B cell (primary cell): ENCODE measurements around the gene PTGER2. TPM values are rescaled to one million over a fixed set of nuclear protein-coding genes. Genes with fewer than 3 reads are reported as not detected.

Source experiments
- ATAC-seq: fragments of 200-7000 bp; cut with Tn5 transposase; one replicate; pipeline ENCODE4 v1.10.0; 2021; ENCODE audit warnings: low read depth, mild to moderate bottlenecking, moderate number of reproducible peaks, moderate library complexity
- CTCF ChIA-PET: fragments of 350-600 bp; sonication (Branson Sonifier 250); formaldehyde crosslinking; loops from one replicate; lab custom pipeline; 2021; ENCODE audit warnings: antibody characterized with exemption, inconsistent platforms; lab: Charles Lee
- POLR2A ChIA-PET: fragments of 350-600 bp; sonication (Branson Sonifier 250); formaldehyde crosslinking; loops from one replicate; lab custom pipeline; 2021; ENCODE audit warnings: antibody characterized with exemption; lab: Charles Lee
- DNase-seq: peaks from one replicate; pipeline ENCODE4 v3.0.0; 2013
- H2AFZ ChIP-seq: 2 replicates; pipeline ENCODE4 v1.6.1; 2012; ENCODE audit warnings: mild to moderate bottlenecking, low read depth, low read length; ENCODE audit not compliant: insufficient read depth, poor library complexity, severe bottlenecking
- H3K27ac ChIP-seq, 2 donors: 1 replicate in 1 of 2; 2 replicates in 1 of 2; pipeline ENCODE4 v1.5.1; 2012 to 2013; ENCODE audit warnings: low read length in 2 of 2, mild to moderate bottlenecking in 2 of 2, moderate library complexity in 1 of 2
- H3K27me3 ChIP-seq, 4 experiments: fragments of 200-600 bp in 1 of 4; sonication (generic) in 1 of 4; replicated peaks in 1 of 4; 1 replicate in 2 of 4; 2 replicates in 2 of 4; pipeline versions ENCODE4 v1.6.1 to v1.7.0; 2013 to 2016; ENCODE audit warnings: low read length in 3 of 4, mild to moderate bottlenecking in 2 of 4, mixed read lengths in 1 of 4, moderate library complexity in 1 of 4; ENCODE audit not compliant: insufficient read depth in 4 of 4, control insufficient read depth in 3 of 4; ENCODE audit errors: control extremely low read depth in 1 of 4
- H3K36me3 ChIP-seq, 2 experiments: replicated peaks in 1 of 2; 1 replicate in 1 of 2; 2 replicates in 1 of 2; pipeline versions ENCODE4 v1.6.1 to v1.7.1; 2013; ENCODE audit warnings: low read length in 1 of 2; ENCODE audit not compliant: insufficient read depth in 2 of 2, control insufficient read depth in 1 of 2; ENCODE audit errors: control extremely low read depth in 1 of 2, extremely low read depth in 1 of 2
- H3K4me1 ChIP-seq, 2 donors: fragments of 200-600 bp in 1 of 2; sonication (generic) in 1 of 2; 1 replicate in 1 of 2; 2 replicates in 1 of 2; pipeline versions ENCODE4 v1.5.1 to v1.6.1; 2013 to 2017; ENCODE audit warnings: low read length in 2 of 2; ENCODE audit not compliant: control insufficient read depth in 2 of 2, insufficient read depth in 2 of 2
- H3K4me2 ChIP-seq: replicated peaks from 2 replicates; pipeline ENCODE3; 2012; ENCODE audit warnings: mild to moderate bottlenecking, low read depth, low read length; ENCODE audit not compliant: poor library complexity, severe bottlenecking
- H3K4me3 ChIP-seq, 5 experiments: fragments of 200-600 bp in 1 of 5; sonication (generic) in 1 of 5; 1 replicate in 3 of 5; 2 replicates in 2 of 5; pipeline versions ENCODE4 v1.5.1 to v1.7.0; 2011 to 2016; ENCODE audit warnings: low read length in 4 of 5, mild to moderate bottlenecking in 4 of 5, low read depth in 2 of 5, control low read depth in 1 of 5, moderate library complexity in 1 of 5; ENCODE audit not compliant: insufficient read depth in 1 of 5; ENCODE audit errors: control extremely low read depth in 1 of 5, extremely low read depth in 1 of 5
- H3K79me2 ChIP-seq: fragments of 200-600 bp; sonication (generic); one replicate; pipeline ENCODE4 v1.6.0; 2016; ENCODE audit warnings: low read length; ENCODE audit not compliant: control insufficient read depth, insufficient read depth
- H3K9ac ChIP-seq: fragments of 200-600 bp; sonication (generic); 2 replicates; pipeline ENCODE4 v1.6.1; 2017; ENCODE audit warnings: mild to moderate bottlenecking, low read length, moderate library complexity
- H3K9me3 ChIP-seq, 3 donors: one replicate each; pipeline versions ENCODE4 v1.6.1 to v1.7.1; 2013; ENCODE audit warnings: low read length in 2 of 3; ENCODE audit not compliant: control insufficient read depth in 2 of 3, insufficient read depth in 1 of 3; ENCODE audit errors: control extremely low read depth in 1 of 3
- H4K20me1 ChIP-seq: 2 replicates; pipeline ENCODE4 v1.6.0; 2012; ENCODE audit warnings: mild to moderate bottlenecking, low read length; ENCODE audit not compliant: insufficient read depth, control insufficient read depth, poor library complexity, severe bottlenecking
- H3K27ac Mint-ChIP-seq: one replicate; pipeline ENCODE4 v1.8.0; 2021; ENCODE audit warnings: mixed read lengths
- H3K27me3 Mint-ChIP-seq: one replicate; pipeline ENCODE4 v1.8.0; 2021; ENCODE audit warnings: mixed read lengths
- H3K4me1 Mint-ChIP-seq: one replicate; pipeline ENCODE4 v1.8.0; 2021; ENCODE audit warnings: mixed read lengths
- H3K4me3 Mint-ChIP-seq: one replicate; pipeline ENCODE4 v1.8.0; 2021; ENCODE audit warnings: mixed read lengths
- H3K9me3 Mint-ChIP-seq: one replicate; pipeline ENCODE4 v1.8.0; 2022; ENCODE audit warnings: mixed read lengths; ENCODE audit not compliant: insufficient read depth
- EZH2 ChIP-seq: IDR thresholded peaks from 2 replicates; pipeline ENCODE4 v1.6.1; 2012; ENCODE audit warnings: borderline replicate concordance, low read depth, mild to moderate bottlenecking, moderate library complexity, low read length; ENCODE audit not compliant: insufficient read depth, poor library complexity, severe bottlenecking
- WGBS: methylation state at CpG from one replicate; pipeline ENCODE4 v1.1.5; 2013; ENCODE audit warnings: missing lambda C conversion rate; ENCODE audit not compliant: insufficient coverage; 5-methylcytosine and 5-hydroxymethylcytosine counted together
- intact Hi-C: fragments of 100-400 bp; cut with micrococcal nuclease; formaldehyde crosslinking; loops from one replicate; pipeline ENCODE4 v1.10.0; 2022
- polyA plus RNA-seq: library from polyadenylated mRNA; depleted of rRNA; stranded (reverse); fragments of >200 nt; gene quantifications from 2 replicates; pipeline ENCODE4 v1.2.3, GENCODE V29; 2012
- total RNA-seq, 2 donors: library from RNA; stranded (reverse); fragments of 120-200 nt in 1 of 2; gene quantifications; 1 replicate in 1 of 2; 2 replicates in 1 of 2; pipeline versions ENCODE4 v1.2.3 to v1.2.4, GENCODE V29; 2013 to 2022
- TF ChIP-seq, protein P1 (sequence below): fragments of 200-600 bp; IDR thresholded peaks from one replicate; pipeline ENCODE4 v1.8.0; 2022; ENCODE audit warnings: antibody characterized with exemption, mild to moderate bottlenecking

PTGER2 gene
- total and polyA plus RNA-seq, 2 donors (not counting 1 experiment from before 2014, with no cell fraction given), result 0.32 to 0.92 TPM

DNA sequence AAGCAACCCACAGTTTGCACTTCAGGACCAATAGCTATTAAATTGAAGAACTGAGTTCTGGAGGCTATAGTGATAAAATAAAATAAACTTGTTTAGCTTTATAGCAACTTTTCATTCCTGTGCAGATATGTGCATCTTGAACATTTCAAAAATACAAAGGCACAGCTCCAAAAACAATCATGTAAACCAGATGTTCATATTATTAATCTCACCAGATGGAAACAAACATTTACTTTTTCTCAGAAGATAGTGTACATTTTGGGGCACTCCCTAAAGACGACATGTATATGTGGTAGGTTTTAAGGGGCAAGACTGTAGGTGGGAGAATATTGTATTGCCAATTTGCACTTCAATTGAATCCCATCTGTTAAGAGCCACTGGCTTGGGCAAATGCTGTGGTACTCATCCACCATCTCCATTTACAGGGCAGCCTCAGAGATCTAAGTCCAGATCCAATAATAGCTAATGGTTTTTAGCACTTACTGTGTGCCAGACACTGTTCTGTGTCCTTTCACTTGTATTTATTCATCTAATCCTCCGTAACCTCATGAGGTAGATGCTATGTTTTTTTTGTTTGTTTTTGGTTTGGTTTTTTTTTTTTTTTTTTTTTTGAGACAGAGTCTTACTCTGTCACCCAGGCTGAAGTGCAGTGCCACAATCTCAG, 49.1 kb downstream of the PTGER2 start:
- Histone ChIP-seq H3K4me2 (no peak overlapping the region), H3K27ac (no peak overlapping the region), H3K36me3 (no peaks in the 10 kb centered on the region), H3K27me3 (peaks cover 0 to 5% (median 0%) of the 10 kb centered on the region in 4 experiments), H3K4me3 (no peak overlapping the region), H3K9me3 (no peaks in the 10 kb centered on the region), H3K4me1 (no peaks in the 10 kb centered on the region), H3K79me2 (no peaks in the 10 kb centered on the region), H4K20me1 (no peaks in the 10 kb centered on the region), H2AFZ (no peak overlapping the region), H3K9ac (no peak overlapping the region)
- intact Hi-C loops, result no loop called here
- no CpG with 5 or more reads among the region's 2 CpGs for WGBS
- no peak for ATAC-seq
- no peaks in the 10 kb centered on the region for H3K9me3 Mint-ChIP-seq
- no peak overlapping the region for H3K4me3 Mint-ChIP-seq
- no peaks in the 10 kb centered on the region for H3K4me1 Mint-ChIP-seq
- no peak overlapping the region for H3K27ac Mint-ChIP-seq
- ChIA-PET CTCF (no interaction called here), POLR2A (no interaction called here)
- peaks cover 11% of the 10 kb centered on the region for H3K27me3 Mint-ChIP-seq
- TF ChIP-seq, protein P1, sequence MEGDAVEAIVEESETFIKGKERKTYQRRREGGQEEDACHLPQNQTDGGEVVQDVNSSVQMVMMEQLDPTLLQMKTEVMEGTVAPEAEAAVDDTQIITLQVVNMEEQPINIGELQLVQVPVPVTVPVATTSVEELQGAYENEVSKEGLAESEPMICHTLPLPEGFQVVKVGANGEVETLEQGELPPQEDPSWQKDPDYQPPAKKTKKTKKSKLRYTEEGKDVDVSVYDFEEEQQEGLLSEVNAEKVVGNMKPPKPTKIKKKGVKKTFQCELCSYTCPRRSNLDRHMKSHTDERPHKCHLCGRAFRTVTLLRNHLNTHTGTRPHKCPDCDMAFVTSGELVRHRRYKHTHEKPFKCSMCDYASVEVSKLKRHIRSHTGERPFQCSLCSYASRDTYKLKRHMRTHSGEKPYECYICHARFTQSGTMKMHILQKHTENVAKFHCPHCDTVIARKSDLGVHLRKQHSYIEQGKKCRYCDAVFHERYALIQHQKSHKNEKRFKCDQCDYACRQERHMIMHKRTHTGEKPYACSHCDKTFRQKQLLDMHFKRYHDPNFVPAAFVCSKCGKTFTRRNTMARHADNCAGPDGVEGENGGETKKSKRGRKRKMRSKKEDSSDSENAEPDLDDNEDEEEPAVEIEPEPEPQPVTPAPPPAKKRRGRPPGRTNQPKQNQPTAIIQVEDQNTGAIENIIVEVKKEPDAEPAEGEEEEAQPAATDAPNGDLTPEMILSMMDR, result no peak
- TF ChIP-seq EZH2, result no peak
- DNase-seq, result no peak

DNA sequence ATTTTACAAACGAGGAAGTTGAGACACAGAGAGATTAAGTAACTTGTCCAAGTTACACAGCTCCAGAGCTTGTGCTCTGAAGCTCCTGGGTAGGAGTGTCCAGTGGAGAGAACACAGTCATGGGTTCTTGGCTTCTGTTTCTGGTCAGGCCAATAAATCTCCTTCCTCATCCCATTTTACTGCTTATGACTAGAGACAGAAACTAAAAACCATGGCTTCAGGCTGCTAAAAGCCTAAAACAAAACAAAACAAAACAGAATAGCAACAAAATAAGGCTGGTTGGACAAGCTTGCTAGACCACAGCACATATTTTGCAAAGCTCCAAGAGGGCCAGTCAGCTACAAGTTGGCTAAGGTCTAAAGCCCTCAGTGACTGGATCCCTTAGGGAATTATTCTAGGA, 49.8 kb downstream of the PTGER2 start:
- WGBS, result 67% methylated on average over 1 of the region's 1 CpG
- Mint-ChIP-seq H3K27ac (no peak overlapping the region), H3K4me1 (no peaks in the 10 kb centered on the region), H3K27me3 (peaks cover 11% of the 10 kb centered on the region), H3K9me3 (no peaks in the 10 kb centered on the region), H3K4me3 (no peak overlapping the region)
- Histone ChIP-seq H3K4me3 (no peak overlapping the region), H3K9ac (no peak overlapping the region), H2AFZ (no peak overlapping the region), H3K4me2 (no peak overlapping the region), H3K27me3 (peaks cover 0 to 5% (median 0%) of the 10 kb centered on the region in 4 experiments), H3K36me3 (no peaks in the 10 kb centered on the region), H3K4me1 (no peaks in the 10 kb centered on the region), H3K27ac (no peak overlapping the region), H4K20me1 (no peaks in the 10 kb centered on the region), H3K9me3 (no peaks in the 10 kb centered on the region), H3K79me2 (no peaks in the 10 kb centered on the region)
- TF ChIP-seq, protein P1, result no peak
- no peak for TF ChIP-seq EZH2
- ChIA-PET POLR2A (no interaction called here), CTCF (no interaction called here)
- ATAC-seq, result no peak
- intact Hi-C loops, result no loop called here
- no peak for DNase-seq
